Mammary epithelial cell (primary cell): ENCODE data around the gene ACAA1.

Experiments
- EZH2 ChIP-seq: IDR thresholded peaks from 2 replicates; pipeline ENCODE4 v1.6.1; 2012; ENCODE audit warnings: low read length, inconsistent platforms, borderline replicate concordance
- TF ChIP-seq, protein P1 (sequence below), 2 donors: IDR thresholded peaks in 1 of 2; conservative IDR thresholded peaks in 1 of 2; 2 replicates each; pipeline ENCODE4 v1.5.1; 2011 to 2012; ENCODE audit warnings: inconsistent platforms in 2 of 2, low read length in 2 of 2, mild to moderate bottlenecking in 2 of 2, control low read depth in 1 of 2, low read depth in 1 of 2; ENCODE audit not compliant: insufficient read depth in 1 of 2; ENCODE audit errors: extremely low read depth in 1 of 2

DNA sequence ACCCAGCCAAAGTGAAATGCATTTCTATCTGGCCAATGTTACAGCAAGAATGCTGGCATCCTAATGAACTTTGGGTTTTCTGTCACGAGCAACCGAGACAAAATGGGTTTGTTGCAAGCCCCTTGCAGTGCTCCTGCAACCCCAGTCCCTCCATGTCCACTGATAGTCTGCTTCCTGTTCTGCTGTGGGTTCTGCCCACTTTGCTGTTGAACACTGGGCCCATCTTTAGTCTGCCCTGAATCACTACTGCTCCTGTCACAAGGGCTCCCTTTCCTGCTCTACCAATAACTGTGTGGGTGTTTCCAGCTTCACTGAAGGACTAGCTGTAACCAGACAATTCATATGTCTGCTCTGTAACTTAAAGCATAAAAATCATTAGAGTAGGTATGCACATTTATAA, 15.7 kb upstream of the ACAA1 start:
- TF ChIP-seq, protein P1, sequence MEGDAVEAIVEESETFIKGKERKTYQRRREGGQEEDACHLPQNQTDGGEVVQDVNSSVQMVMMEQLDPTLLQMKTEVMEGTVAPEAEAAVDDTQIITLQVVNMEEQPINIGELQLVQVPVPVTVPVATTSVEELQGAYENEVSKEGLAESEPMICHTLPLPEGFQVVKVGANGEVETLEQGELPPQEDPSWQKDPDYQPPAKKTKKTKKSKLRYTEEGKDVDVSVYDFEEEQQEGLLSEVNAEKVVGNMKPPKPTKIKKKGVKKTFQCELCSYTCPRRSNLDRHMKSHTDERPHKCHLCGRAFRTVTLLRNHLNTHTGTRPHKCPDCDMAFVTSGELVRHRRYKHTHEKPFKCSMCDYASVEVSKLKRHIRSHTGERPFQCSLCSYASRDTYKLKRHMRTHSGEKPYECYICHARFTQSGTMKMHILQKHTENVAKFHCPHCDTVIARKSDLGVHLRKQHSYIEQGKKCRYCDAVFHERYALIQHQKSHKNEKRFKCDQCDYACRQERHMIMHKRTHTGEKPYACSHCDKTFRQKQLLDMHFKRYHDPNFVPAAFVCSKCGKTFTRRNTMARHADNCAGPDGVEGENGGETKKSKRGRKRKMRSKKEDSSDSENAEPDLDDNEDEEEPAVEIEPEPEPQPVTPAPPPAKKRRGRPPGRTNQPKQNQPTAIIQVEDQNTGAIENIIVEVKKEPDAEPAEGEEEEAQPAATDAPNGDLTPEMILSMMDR (conservative IDR thresholded peaks at IDR 0.05 in 1 of 2, IDR thresholded peaks at IDR 0.05 in 1 of 2; ENCODE audit: extremely low read depth in 1 of 2, insufficient read depth in 1 of 2, low read depth in 1 of 2, low read length in 2 of 2): no peak
- TF ChIP-seq EZH2: no peak
